ENCODE measurements around the gene MID1. TPM values are rescaled to one million over a fixed set of nuclear protein-coding genes. Genes with fewer than 3 reads are reported as not detected.
A peak's percentile ranks its signal among the peaks of the same experiment; 100 is the strongest.

Gene MID1
- polyA plus RNA-seq (2013, experiment 1 of 2) = 3.7 TPM
- polyA plus RNA-seq (2013, experiment 2 of 2) = 2.7 TPM

DNA sequence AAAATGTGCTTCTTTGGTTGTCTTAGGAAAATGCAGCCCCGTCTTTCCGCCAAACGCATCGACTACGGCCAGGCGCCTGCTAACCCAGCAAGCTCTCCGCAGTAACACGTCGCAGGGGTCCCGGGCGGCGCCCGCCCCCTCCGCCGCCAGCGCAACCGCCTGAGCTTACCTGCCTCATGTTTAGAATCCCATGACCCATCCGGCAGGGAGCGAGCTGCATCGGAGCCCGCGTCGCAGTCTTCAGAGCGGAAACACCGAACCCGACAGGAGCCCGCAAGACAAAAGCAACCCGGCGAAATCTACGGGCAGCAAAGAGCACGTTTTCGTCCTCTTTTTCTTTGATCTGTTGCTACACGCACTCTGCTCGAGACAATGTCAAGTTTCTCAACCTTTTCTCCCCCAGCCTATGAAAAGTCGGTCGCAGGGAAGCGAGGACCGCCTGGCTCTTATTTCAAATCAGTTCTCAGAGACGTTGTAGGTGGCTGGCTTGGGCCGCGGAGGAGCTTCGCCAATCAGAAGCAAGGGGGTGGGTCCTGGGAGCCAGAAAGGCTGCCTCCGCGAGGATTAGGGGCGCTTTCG lies at the start of gene MID1:
MID1 (minus strand) TSS at position 465 of the 579 bp plus-strand sequence. CDS start 53,038 bp downstream, outside the sequence.
- peak within 1 kb of the TSS in 1 of 2 experiments; percentile 28 for H3K4ac ChIP-seq (ENCODE audit: low read depth in 1 of 2, low read length in 2 of 2)

GRCh38 chrX:10667143-10667542 lies 46.8 kb upstream of the MID1 start:
- H3K14ac ChIP-seq (ENCODE audit: low read length in 2 of 2) = no peak overlapping the region
- H3K9ac ChIP-seq (ENCODE audit: low read length) = no peak overlapping the region
- H3K4me2 ChIP-seq (ENCODE audit: low read length, poor library complexity, severe bottlenecking) = no peak overlapping the region
- H3K36me3 ChIP-seq (ENCODE audit: control insufficient read depth in 1 of 2, insufficient read depth in 2 of 2, low read depth in 1 of 2, low read length in 2 of 2) = no peaks in the 10 kb centered on the region
- H3K27me3 ChIP-seq (ENCODE audit: control insufficient read depth in 1 of 2, insufficient read depth in 1 of 2, low read length in 2 of 2) = no peaks in the 10 kb centered on the region
- DNase-seq = no peak
- H4K91ac ChIP-seq (ENCODE audit: low read length) = no peak overlapping the region
- no peak overlapping the region for H3K23ac ChIP-seq (ENCODE audit: low read length in 2 of 2)
- no peak overlapping the region for H2AFZ ChIP-seq (ENCODE audit: low read depth, low read length)
- H2BK12ac ChIP-seq (ENCODE audit: low read length in 2 of 2) = no peak overlapping the region
- no peak overlapping the region for H2AK5ac ChIP-seq (ENCODE audit: low read length, severe bottlenecking)
- H3K9me3 ChIP-seq (ENCODE audit: control insufficient read depth, low read length) = no peaks in the 10 kb centered on the region
- H4K8ac ChIP-seq (ENCODE audit: low read length) = no peak overlapping the region
- no peak overlapping the region for H3K27ac ChIP-seq (ENCODE audit: low read length, poor library complexity, severe bottlenecking)
- H3K4ac ChIP-seq (ENCODE audit: low read depth in 1 of 2, low read length in 2 of 2) = no peak overlapping the region
- WGBS = 78% methylated on average over 1 of the region's 1 CpG
- no peak overlapping the region for H2BK120ac ChIP-seq (ENCODE audit: low read depth, low read length)
- no peak overlapping the region for H3K4me3 ChIP-seq (ENCODE audit: insufficient read depth in 1 of 2, low read depth in 1 of 2, low read length in 2 of 2)
- no peak overlapping the region for H2BK5ac ChIP-seq (ENCODE audit: low read depth, low read length, poor library complexity, severe bottlenecking)
- no peak overlapping the region for H2BK15ac ChIP-seq (ENCODE audit: low read depth, poor library complexity, severe bottlenecking)
- no peaks in the 10 kb centered on the region for H3K4me1 ChIP-seq (ENCODE audit: control insufficient read depth, insufficient read depth, low read depth, low read length)
- no peaks in the 10 kb centered on the region for H3K79me1 ChIP-seq (replicated peaks; ENCODE audit: low read length, poor library complexity, severe bottlenecking)
- no peak overlapping the region for H3K18ac ChIP-seq (ENCODE audit: low read depth in 1 of 2, low read length in 2 of 2)

More for the DNA sequence above, at the start of gene MID1:
- H3K79me1 ChIP-seq (replicated peaks; ENCODE audit: low read length, poor library complexity, severe bottlenecking) = no peaks in the 10 kb centered on the region
- WGBS = under 1% methylated on average over 41 of the region's 46 CpGs
- H2BK12ac ChIP-seq (ENCODE audit: low read length in 2 of 2) = no peak within 1 kb of the TSS
- H3K4me1 ChIP-seq (ENCODE audit: control insufficient read depth, insufficient read depth, low read depth, low read length) = no peaks in the 10 kb centered on the region
- no peak within 1 kb of the TSS for H3K14ac ChIP-seq (ENCODE audit: low read length in 2 of 2)
- no peaks in the 10 kb centered on the region for H3K36me3 ChIP-seq (ENCODE audit: control insufficient read depth in 1 of 2, insufficient read depth in 2 of 2, low read depth in 1 of 2, low read length in 2 of 2)
- no peak within 1 kb of the TSS for H2BK5ac ChIP-seq (ENCODE audit: low read depth, low read length, poor library complexity, severe bottlenecking)
- H2AK5ac ChIP-seq (ENCODE audit: low read length, severe bottlenecking) = no peak within 1 kb of the TSS
- H3K9me3 ChIP-seq (ENCODE audit: control insufficient read depth, low read length) = no peaks in the 10 kb centered on the region
- peak within 1 kb of the TSS; percentile 18 for H2AFZ ChIP-seq (ENCODE audit: low read depth, low read length)
- peak; percentile 84 for DNase-seq
- no peak within 1 kb of the TSS for H2BK120ac ChIP-seq (ENCODE audit: low read depth, low read length)
- H3K27me3 ChIP-seq (ENCODE audit: control insufficient read depth in 1 of 2, insufficient read depth in 1 of 2, low read length in 2 of 2) = no peaks in the 10 kb centered on the region
- no peak within 1 kb of the TSS for H4K8ac ChIP-seq (ENCODE audit: low read length)
- peak within 1 kb of the TSS; percentile 85 for H3K9ac ChIP-seq (ENCODE audit: low read length)
- peak within 1 kb of the TSS; percentile 91 for H3K27ac ChIP-seq (ENCODE audit: low read length, poor library complexity, severe bottlenecking)
- peak within 1 kb of the TSS; percentile 72 to 83 for H3K4me3 ChIP-seq (ENCODE audit: insufficient read depth in 1 of 2, low read depth in 1 of 2, low read length in 2 of 2)
- no peak within 1 kb of the TSS for H4K91ac ChIP-seq (ENCODE audit: low read length)
- H3K4me2 ChIP-seq (ENCODE audit: low read length, poor library complexity, severe bottlenecking) = peak within 1 kb of the TSS; percentile 61
- H2BK15ac ChIP-seq (ENCODE audit: low read depth, poor library complexity, severe bottlenecking) = no peak within 1 kb of the TSS
- peak within 1 kb of the TSS in 1 of 2 experiments; percentile 59 for H3K23ac ChIP-seq (ENCODE audit: low read length in 2 of 2)
- H3K18ac ChIP-seq (ENCODE audit: low read depth in 1 of 2, low read length in 2 of 2) = peak within 1 kb of the TSS; percentile 43 to 78

GRCh38 chrX:10666102-10666501 lies 45.7 kb upstream of the MID1 start:
- Histone ChIP-seq H3K4me3 (ENCODE audit: insufficient read depth in 1 of 2, low read depth in 1 of 2, low read length in 2 of 2) (no peak overlapping the region), H2BK15ac (ENCODE audit: low read depth, poor library complexity, severe bottlenecking) (no peak overlapping the region), H3K23ac (ENCODE audit: low read length in 2 of 2) (no peak overlapping the region), H2BK120ac (ENCODE audit: low read depth, low read length) (no peak overlapping the region), H3K4ac (ENCODE audit: low read depth in 1 of 2, low read length in 2 of 2) (no peak overlapping the region), H3K79me1 (replicated peaks; ENCODE audit: low read length, poor library complexity, severe bottlenecking) (no peaks in the 10 kb centered on the region), H2AK5ac (ENCODE audit: low read length, severe bottlenecking) (no peak overlapping the region), H3K4me2 (ENCODE audit: low read length, poor library complexity, severe bottlenecking) (no peak overlapping the region), H3K36me3 (ENCODE audit: control insufficient read depth in 1 of 2, insufficient read depth in 2 of 2, low read depth in 1 of 2, low read length in 2 of 2) (no peaks in the 10 kb centered on the region), H4K8ac (ENCODE audit: low read length) (no peak overlapping the region), H3K9me3 (ENCODE audit: control insufficient read depth, low read length) (no peaks in the 10 kb centered on the region), H2AFZ (ENCODE audit: low read depth, low read length) (no peak overlapping the region), H3K27me3 (ENCODE audit: control insufficient read depth in 1 of 2, insufficient read depth in 1 of 2, low read length in 2 of 2) (no peaks in the 10 kb centered on the region), H4K91ac (ENCODE audit: low read length) (no peak overlapping the region), H3K4me1 (ENCODE audit: control insufficient read depth, insufficient read depth, low read depth, low read length) (no peaks in the 10 kb centered on the region), H3K9ac (ENCODE audit: low read length) (no peak overlapping the region), H2BK5ac (ENCODE audit: low read depth, low read length, poor library complexity, severe bottlenecking) (no peak overlapping the region), H3K18ac (ENCODE audit: low read depth in 1 of 2, low read length in 2 of 2) (no peak overlapping the region), H3K27ac (ENCODE audit: low read length, poor library complexity, severe bottlenecking) (no peak overlapping the region), H2BK12ac (ENCODE audit: low read length in 2 of 2) (no peak overlapping the region), H3K14ac (ENCODE audit: low read length in 2 of 2) (no peak overlapping the region)
- WGBS = 100% methylated on average over 1 of the region's 1 CpG
- no peak for DNase-seq

GRCh38 chrX:10665681-10666080 lies 45.3 kb upstream of the MID1 start:
- no peak overlapping the region for H2AK5ac ChIP-seq (ENCODE audit: low read length, severe bottlenecking)
- no peak overlapping the region for H2BK15ac ChIP-seq (ENCODE audit: low read depth, poor library complexity, severe bottlenecking)
- no peak overlapping the region for H2BK120ac ChIP-seq (ENCODE audit: low read depth, low read length)
- H4K91ac ChIP-seq (ENCODE audit: low read length) = no peak overlapping the region
- H3K9ac ChIP-seq (ENCODE audit: low read length) = no peak overlapping the region
- no peaks in the 10 kb centered on the region for H3K4me1 ChIP-seq (ENCODE audit: control insufficient read depth, insufficient read depth, low read depth, low read length)
- DNase-seq = no peak
- no peaks in the 10 kb centered on the region for H3K79me1 ChIP-seq (replicated peaks; ENCODE audit: low read length, poor library complexity, severe bottlenecking)
- no peak overlapping the region for H3K4me3 ChIP-seq (ENCODE audit: insufficient read depth in 1 of 2, low read depth in 1 of 2, low read length in 2 of 2)
- H3K14ac ChIP-seq (ENCODE audit: low read length in 2 of 2) = no peak overlapping the region
- H2AFZ ChIP-seq (ENCODE audit: low read depth, low read length) = no peak overlapping the region
- no peak overlapping the region for H3K18ac ChIP-seq (ENCODE audit: low read depth in 1 of 2, low read length in 2 of 2)
- no peak overlapping the region for H2BK12ac ChIP-seq (ENCODE audit: low read length in 2 of 2)
- H3K4me2 ChIP-seq (ENCODE audit: low read length, poor library complexity, severe bottlenecking) = no peak overlapping the region
- H4K8ac ChIP-seq (ENCODE audit: low read length) = no peak overlapping the region
- WGBS = 96% methylated on average over 6 of the region's 7 CpGs
- no peak overlapping the region for H3K27ac ChIP-seq (ENCODE audit: low read length, poor library complexity, severe bottlenecking)
- H2BK5ac ChIP-seq (ENCODE audit: low read depth, low read length, poor library complexity, severe bottlenecking) = no peak overlapping the region
- H3K36me3 ChIP-seq (ENCODE audit: control insufficient read depth in 1 of 2, insufficient read depth in 2 of 2, low read depth in 1 of 2, low read length in 2 of 2) = no peaks in the 10 kb centered on the region
- no peak overlapping the region for H3K23ac ChIP-seq (ENCODE audit: low read length in 2 of 2)
- no peak overlapping the region for H3K4ac ChIP-seq (ENCODE audit: low read depth in 1 of 2, low read length in 2 of 2)
- no peaks in the 10 kb centered on the region for H3K9me3 ChIP-seq (ENCODE audit: control insufficient read depth, low read length)
- H3K27me3 ChIP-seq (ENCODE audit: control insufficient read depth in 1 of 2, insufficient read depth in 1 of 2, low read length in 2 of 2) = no peaks in the 10 kb centered on the region

Data from mesenchymal stem cell (in vitro differentiated cells and primary cell).